ENCODE measurements around the gene PPP2R2D.

DNA sequence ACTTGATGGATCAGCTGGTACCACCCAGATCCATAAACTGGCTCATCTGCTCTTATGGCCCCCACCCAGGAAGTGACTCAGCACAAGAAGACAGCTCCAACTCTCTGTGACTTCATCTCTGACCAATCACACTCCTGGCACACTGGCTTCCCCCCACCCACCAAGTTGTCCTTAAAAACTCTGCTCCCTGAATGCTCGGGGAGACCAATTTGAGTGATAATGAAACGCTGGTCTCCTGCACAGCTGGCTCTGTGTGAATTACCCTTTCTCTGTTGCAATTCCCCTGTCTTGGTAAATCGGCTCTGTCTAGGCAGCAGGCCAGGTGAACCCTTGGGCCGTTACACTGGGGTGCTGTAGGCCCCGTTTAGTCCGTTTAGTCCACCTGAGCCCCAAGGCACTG lies 104.3 kb downstream of the PPP2R2D start:
- TF ChIP-seq CTCF (IDR thresholded peaks at IDR 0.05), result no peak
- TF ChIP-seq POLR2A (IDR thresholded peaks at IDR 0.05), result no peak

All from lower leg skin (tissue), 3 donors.